Astrocyte (in vitro differentiated cells and primary cell): ENCODE measurements around the gene METTL1. TPM values are rescaled to one million over a fixed set of nuclear protein-coding genes. Genes with fewer than 3 reads are reported as not detected.

ENCODE experiments used
- DNase-seq: peaks from one replicate; pipeline ENCODE4 v3.0.0-alpha.2; 2010; ENCODE audit warnings: low read depth
- FAIRE-seq: peaks from 2 replicates; lab custom pipeline; 2011; peaks lifted over from hg19 to GRCh38; lab: Jason Lieb, UNC
- H2AFZ ChIP-seq: 2 replicates; pipeline ENCODE4 v1.6.0; 2012; ENCODE audit warnings: low read depth, low read length, inconsistent platforms
- H3K27ac ChIP-seq: 2 replicates; pipeline ENCODE4 v1.5.1; 2011; ENCODE audit warnings: low read depth, low read length, inconsistent platforms
- H3K27me3 ChIP-seq: 2 replicates; pipeline ENCODE4 v1.6.0; 2011; ENCODE audit warnings: low read length, inconsistent platforms; ENCODE audit not compliant: insufficient read depth
- H3K36me3 ChIP-seq: 2 replicates; pipeline ENCODE4 v1.5.1; 2011; ENCODE audit warnings: low read length, inconsistent platforms; ENCODE audit not compliant: insufficient read depth
- H3K4me1 ChIP-seq: 2 replicates; pipeline ENCODE4 v1.5.1; 2011; ENCODE audit warnings: low read length, inconsistent platforms; ENCODE audit not compliant: insufficient read depth
- H3K4me2 ChIP-seq: 2 replicates; pipeline ENCODE4 v1.6.0; 2012; ENCODE audit warnings: low read length, inconsistent platforms
- H3K4me3 ChIP-seq: 2 replicates; pipeline ENCODE4 v1.5.1; 2011; ENCODE audit warnings: low read depth, mild to moderate bottlenecking, low read length, inconsistent platforms; ENCODE audit not compliant: insufficient read depth
- H3K79me2 ChIP-seq: 2 replicates; pipeline ENCODE4 v1.6.0; 2012; ENCODE audit warnings: mild to moderate bottlenecking, low read length, inconsistent platforms; ENCODE audit not compliant: insufficient read depth
- H3K9ac ChIP-seq: 2 replicates; pipeline ENCODE4 v1.6.0; 2012; ENCODE audit warnings: mild to moderate bottlenecking, low read length, inconsistent platforms
- H3K9me3 ChIP-seq: 2 replicates; pipeline ENCODE4 v1.5.1; 2012; ENCODE audit warnings: low read depth, mild to moderate bottlenecking, low read length, inconsistent platforms; ENCODE audit not compliant: insufficient read depth
- H4K20me1 ChIP-seq: 2 replicates; pipeline ENCODE4 v1.6.0; 2012; ENCODE audit warnings: low read length, inconsistent platforms; ENCODE audit not compliant: insufficient read depth
- H3K27ac Mint-ChIP-seq: one replicate; pipeline ENCODE4 v1.8.0; 2021; ENCODE audit warnings: mild to moderate bottlenecking, mixed read lengths; ENCODE audit not compliant: unreplicated experiment
- H3K27me3 Mint-ChIP-seq: one replicate; pipeline ENCODE4 v1.8.0; 2021; ENCODE audit warnings: low read depth, mixed read lengths; ENCODE audit not compliant: unreplicated experiment
- H3K36me3 Mint-ChIP-seq: one replicate; pipeline ENCODE4 v1.8.0; 2021; ENCODE audit warnings: low read depth, mixed read lengths; ENCODE audit not compliant: unreplicated experiment
- H3K4me1 Mint-ChIP-seq: one replicate; pipeline ENCODE4 v1.8.0; 2021; ENCODE audit warnings: low read depth, mixed read lengths; ENCODE audit not compliant: unreplicated experiment
- H3K4me3 Mint-ChIP-seq: one replicate; pipeline ENCODE4 v1.8.0; 2021; ENCODE audit warnings: mild to moderate bottlenecking, moderate library complexity, mixed read lengths; ENCODE audit not compliant: unreplicated experiment
- H3K9me3 Mint-ChIP-seq: one replicate; pipeline ENCODE4 v1.8.0; 2021; ENCODE audit warnings: mild to moderate bottlenecking, mixed read lengths; ENCODE audit not compliant: unreplicated experiment
- CTCF ChIP-seq: IDR thresholded peaks from 2 replicates; pipeline ENCODE4 v1.5.1; 2011; ENCODE audit warnings: low read depth, mild to moderate bottlenecking, inconsistent platforms, low read length, moderate library complexity; ENCODE audit not compliant: insufficient read depth
- EZH2 ChIP-seq: IDR thresholded peaks from 2 replicates; pipeline ENCODE4 v1.6.1; 2012; ENCODE audit warnings: mild to moderate bottlenecking, low read length, inconsistent platforms; ENCODE audit not compliant: insufficient read depth
- total RNA-seq: library from RNA; stranded (reverse); gene quantifications from 2 replicates; pipeline ENCODE4 v1.2.1, GENCODE V29; 2021

The METTL1 gene
- total RNA-seq, 1 donor from 2014 or later: 21.1 TPM

- TF ChIP-seq CTCF (no peak), EZH2 (no peak)
- peak within 1 kb of the TSS; percentile 76 for H3K4me3 ChIP-seq
- FAIRE-seq (peak; percentile 73), DNase-seq (peak; percentile 99)
- H2AFZ ChIP-seq: peak within 1 kb of the TSS; percentile 78
- peak within 1 kb of the TSS; percentile 97 for H3K9ac ChIP-seq
- peaks cover 22% of the 10 kb centered on the region for H3K36me3 ChIP-seq
- peaks cover 21% of the 10 kb centered on the region for H3K4me1 ChIP-seq
- Mint-ChIP-seq H3K27ac (peak within 1 kb of the TSS; percentile 94), H3K27me3 (no peaks in the 10 kb centered on the region), H3K36me3 (peaks cover 26% of the 10 kb centered on the region), H3K4me1 (peaks cover 27% of the 10 kb centered on the region), H3K4me3 (peak within 1 kb of the TSS; percentile 91), H3K9me3 (no peaks in the 10 kb centered on the region)
- peaks cover 16% of the 10 kb centered on the region for H4K20me1 ChIP-seq
- no peaks in the 10 kb centered on the region for H3K9me3 ChIP-seq
- peaks cover 34% of the 10 kb centered on the region for H3K79me2 ChIP-seq
- peaks cover 11% of the 10 kb centered on the region for H3K27me3 ChIP-seq
- peak within 1 kb of the TSS; percentile 95 for H3K4me2 ChIP-seq
- H3K27ac ChIP-seq: peak within 1 kb of the TSS; percentile 95
Measured at GRCh38 chr12:57751788-57752667, 19.9 kb downstream of the METTL1 start, which contains the start of gene CDK4. Gene CDK4 (minus strand): TSS chr12:57752310. CDS start chr12:57751717, 593 bp downstream.

- Histone ChIP-seq H4K20me1 (peaks cover 13% of the 10 kb centered on the region), H3K4me3 (peak overlapping the region; percentile 76), H3K27me3 (peaks cover 11% of the 10 kb centered on the region), H3K4me2 (peak overlapping the region; percentile 95), H3K4me1 (peaks cover 21% of the 10 kb centered on the region), H3K9me3 (no peaks in the 10 kb centered on the region), H3K36me3 (peaks cover 28% of the 10 kb centered on the region), H3K9ac (peak overlapping the region; percentile 97), H2AFZ (peak overlapping the region; percentile 78), H3K27ac (peak overlapping the region; percentile 95), H3K79me2 (peaks cover 34% of the 10 kb centered on the region)
- Mint-ChIP-seq H3K4me1 (peaks cover 25% of the 10 kb centered on the region), H3K27ac (peak overlapping the region; percentile 94), H3K27me3 (no peaks in the 10 kb centered on the region), H3K4me3 (peak overlapping the region; percentile 91), H3K9me3 (no peaks in the 10 kb centered on the region), H3K36me3 (peaks cover 32% of the 10 kb centered on the region)
- FAIRE-seq (no peak), DNase-seq (no peak)
- no peak for TF ChIP-seq CTCF
- no peak for TF ChIP-seq EZH2
Measured at GRCh38 chr12:57751432-57751787, 20.5 kb downstream of the METTL1 start.
